HUES6 (cell line): ENCODE measurements around the gene COMMD4.
"Not testable (repeated sequence)": the region's sequence is repeated elsewhere in the genome, so short reads cannot be mapped to it uniquely, and the experiment has no call there.

Experiments used
- H3K27ac ChIP-seq: 2 replicates; pipeline ENCODE4 v1.7.0; 2013; ENCODE audit warnings: low read depth, mild to moderate bottlenecking, low read length, inconsistent platforms
- H3K27me3 ChIP-seq: 2 replicates; pipeline ENCODE4 v1.6.1; 2013; ENCODE audit warnings: low read length; ENCODE audit not compliant: control insufficient read depth, insufficient read depth
- H3K36me3 ChIP-seq: 2 replicates; pipeline ENCODE4 v1.6.1; 2013; ENCODE audit warnings: low read length; ENCODE audit not compliant: control insufficient read depth, insufficient read depth
- H3K4me1 ChIP-seq: 2 replicates; pipeline ENCODE4 v1.6.1; 2013; ENCODE audit warnings: low read length; ENCODE audit not compliant: control insufficient read depth, insufficient read depth
- H3K4me3 ChIP-seq: 2 replicates; pipeline ENCODE4 v1.5.1; 2013; ENCODE audit warnings: low read depth, low read length
- H3K9ac ChIP-seq: one replicate; pipeline ENCODE4 v1.6.1; 2013; ENCODE audit warnings: mild to moderate bottlenecking, low read length
- H3K9me3 ChIP-seq: 2 replicates; pipeline ENCODE4 v1.6.1; 2013; ENCODE audit warnings: low read depth, low read length; ENCODE audit not compliant: control insufficient read depth, insufficient read depth

The COMMD4 gene

DNA sequence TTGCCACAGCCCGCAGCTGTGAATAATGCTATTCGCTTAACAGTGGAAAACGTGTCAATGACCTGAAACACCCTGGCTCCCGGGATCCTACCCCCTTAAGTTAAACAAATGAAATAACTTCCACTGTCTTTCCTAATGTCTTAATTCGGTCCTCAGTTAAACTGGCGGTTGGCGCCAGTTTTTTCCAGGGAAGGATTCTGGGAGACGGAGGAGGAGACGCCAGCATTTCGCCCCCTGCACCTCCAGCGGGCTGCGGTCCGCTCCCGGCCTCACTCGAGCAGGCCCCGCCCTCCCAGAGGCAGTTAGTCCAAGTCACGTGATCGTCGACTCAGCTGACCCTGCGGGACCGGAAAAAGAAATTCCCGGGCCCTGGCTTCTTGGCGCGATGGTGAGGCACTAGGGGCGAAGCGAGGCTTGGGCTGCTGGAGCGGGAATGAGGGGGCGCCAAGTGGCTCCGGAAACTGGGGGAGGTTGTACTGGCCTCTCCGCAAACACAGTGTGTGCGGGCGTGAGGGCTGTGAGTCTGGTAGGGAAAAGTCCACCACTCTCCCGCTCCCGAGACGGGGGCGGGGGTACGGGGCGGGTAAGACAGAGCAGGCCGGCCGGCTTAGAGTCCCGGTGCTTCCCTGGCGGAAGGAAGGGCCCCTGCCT, at the start of gene COMMD4:
TSS of gene COMMD4 (plus strand) at position 359 of the 651 bp plus-strand sequence. CDS start at position 386, 27 bp downstream.
- peak within 1 kb of the TSS; percentile 88 for H3K9ac ChIP-seq
- no peaks in the 10 kb centered on the region for H3K27me3 ChIP-seq
- peak within 1 kb of the TSS; percentile 72; the same call in 1 of the 2 replicates for H3K27ac ChIP-seq
- peaks cover 20% of the 10 kb centered on the region for H3K36me3 ChIP-seq
- H3K9me3 ChIP-seq, result no peaks in the 10 kb centered on the region
- no peaks in the 10 kb centered on the region for H3K4me1 ChIP-seq
- H3K4me3 ChIP-seq, result peak within 1 kb of the TSS; percentile 95

- not testable (repeated sequence) for H3K36me3 ChIP-seq, H3K27me3 ChIP-seq, H3K4me3 ChIP-seq, H3K9ac ChIP-seq, H3K27ac ChIP-seq, H3K4me1 ChIP-seq, H3K9me3 ChIP-seq
Observed at GRCh38 chr15:75293660-75294059, 42.2 kb upstream of the COMMD4 start.

GRCh38 chr15:75298541-75299310, 37.1 kb upstream of the COMMD4 start:
- not testable (repeated sequence) for H3K27ac ChIP-seq, H3K27me3 ChIP-seq, H3K36me3 ChIP-seq, H3K9me3 ChIP-seq, H3K4me3 ChIP-seq, H3K9ac ChIP-seq, H3K4me1 ChIP-seq

- not testable (repeated sequence) for H3K27me3 ChIP-seq, H3K9ac ChIP-seq, H3K36me3 ChIP-seq, H3K4me1 ChIP-seq, H3K27ac ChIP-seq, H3K4me3 ChIP-seq, H3K9me3 ChIP-seq
Observed at GRCh38 chr15:75299311-75299688, 36.6 kb upstream of the COMMD4 start.

DNA sequence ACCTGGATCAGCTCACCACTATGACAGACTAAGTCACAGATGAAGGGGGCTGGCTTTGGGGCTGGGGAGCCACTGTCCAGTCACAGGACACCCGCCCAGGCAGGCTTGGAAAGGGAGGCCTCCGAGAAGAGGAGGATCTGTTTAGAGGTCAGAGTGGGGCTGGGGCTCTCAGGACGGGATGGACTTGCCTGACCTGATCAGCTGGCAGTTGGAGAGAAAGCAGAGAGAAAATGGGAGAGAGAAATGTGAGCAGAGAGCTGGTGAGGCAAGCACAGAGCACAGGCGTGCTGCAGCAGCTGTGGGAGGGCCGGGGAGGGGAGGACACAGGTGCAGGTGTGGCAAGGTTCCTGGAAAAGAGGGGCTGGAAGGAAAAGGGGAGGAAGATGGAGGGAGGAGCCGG, 35.8 kb upstream of the COMMD4 start:
- H3K9ac ChIP-seq, H3K27me3 ChIP-seq, H3K27ac ChIP-seq, H3K4me1 ChIP-seq, H3K4me3 ChIP-seq, H3K36me3 ChIP-seq, H3K9me3 ChIP-seq: not testable (repeated sequence)

DNA sequence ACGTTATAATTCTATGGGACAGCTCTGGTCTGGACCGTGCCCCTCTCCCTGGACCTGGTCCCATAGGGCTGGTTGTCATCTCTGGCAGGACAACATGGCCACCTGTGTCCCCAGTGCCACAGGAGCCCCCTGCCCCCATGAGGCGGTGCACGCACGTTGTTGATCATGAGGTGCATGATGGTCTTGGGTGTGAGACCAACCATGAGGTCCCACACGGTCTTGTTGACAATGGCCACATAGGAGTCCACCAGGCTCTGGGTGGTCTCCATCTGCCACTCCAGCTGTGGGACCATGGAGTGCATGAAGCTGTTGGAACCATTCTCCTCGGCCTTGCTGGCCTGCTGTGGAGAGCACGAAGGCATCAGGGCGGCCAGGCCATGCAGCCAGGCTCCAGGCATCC, 33.5 kb upstream of the COMMD4 start:
- no peak overlapping the region for H3K9ac ChIP-seq

DNA sequence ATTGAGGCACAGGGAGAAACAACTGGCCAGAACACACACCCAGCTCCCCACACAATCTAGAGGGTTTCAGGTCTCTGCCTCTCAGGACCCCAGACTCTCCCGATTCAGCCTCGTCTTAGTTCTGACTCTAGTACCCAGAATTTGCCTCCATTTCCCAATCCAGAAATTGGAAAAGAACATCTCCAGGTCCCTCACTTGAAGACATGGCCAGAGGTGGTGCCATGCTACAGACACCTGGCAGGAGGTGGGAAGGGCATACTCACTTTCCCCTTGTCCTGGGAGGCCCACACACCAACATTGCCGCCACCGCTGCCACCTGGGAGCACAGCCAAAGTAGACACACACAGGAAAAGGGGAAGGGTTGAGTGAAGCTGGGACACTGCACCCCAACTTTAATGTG, 33.1 kb upstream of the COMMD4 start:
- H3K4me3 ChIP-seq, H3K27ac ChIP-seq, H3K4me1 ChIP-seq, H3K36me3 ChIP-seq, H3K9ac ChIP-seq, H3K27me3 ChIP-seq, H3K9me3 ChIP-seq: not testable (repeated sequence)

More for the DNA sequence above, 33.5 kb upstream of the COMMD4 start:
- no peaks in the 10 kb centered on the region for H3K36me3 ChIP-seq
- no peak overlapping the region for H3K4me3 ChIP-seq
- no peaks in the 10 kb centered on the region for H3K27me3 ChIP-seq
- no peak overlapping the region for H3K27ac ChIP-seq
- no peaks in the 10 kb centered on the region for H3K4me1 ChIP-seq
- H3K9me3 ChIP-seq, result no peaks in the 10 kb centered on the region

DNA sequence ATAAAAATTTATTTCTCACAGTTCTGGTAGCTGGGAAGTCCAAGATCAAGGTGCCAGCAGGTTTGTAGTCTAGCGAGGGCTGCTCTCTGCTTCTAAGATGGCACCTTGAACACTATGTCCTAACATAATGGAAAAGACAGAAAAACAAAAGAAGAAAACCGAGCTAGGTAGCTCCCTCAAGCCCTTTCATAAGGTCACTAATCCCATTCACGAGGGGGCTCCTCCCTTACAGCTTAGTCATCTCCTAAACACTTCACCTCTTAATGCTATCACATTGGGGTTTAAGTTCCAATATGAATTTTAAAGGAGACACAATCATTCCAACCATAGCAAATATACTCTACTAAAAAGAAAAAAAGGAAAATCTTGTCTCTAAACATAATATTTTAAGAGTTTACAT, 29.7 kb upstream of the COMMD4 start:
- Histone ChIP-seq H3K27ac (no peak overlapping the region), H3K9ac (no peak overlapping the region), H3K27me3 (peaks cover 8% of the 10 kb centered on the region)

GRCh38 chr15:75307778-75308390, 28.0 kb upstream of the COMMD4 start:
- H3K36me3 ChIP-seq, result no peaks in the 10 kb centered on the region
- H3K27ac ChIP-seq, result no peak overlapping the region
- H3K27me3 ChIP-seq, result peaks cover 8% of the 10 kb centered on the region
- H3K9me3 ChIP-seq, result no peaks in the 10 kb centered on the region
- no peak overlapping the region for H3K9ac ChIP-seq
- H3K4me3 ChIP-seq, result no peak overlapping the region
- no peaks in the 10 kb centered on the region; the same call in 1 of the 2 replicates for H3K4me1 ChIP-seq

More for the DNA sequence above, 29.7 kb upstream of the COMMD4 start:
- Histone ChIP-seq H3K4me3 (no peak overlapping the region), H3K9me3 (no peaks in the 10 kb centered on the region), H3K36me3 (no peaks in the 10 kb centered on the region), H3K4me1 (no peaks in the 10 kb centered on the region; the same call in 1 of the 2 replicates)

- H3K9me3 ChIP-seq, result no peaks in the 10 kb centered on the region
- no peak overlapping the region for H3K4me3 ChIP-seq
- H3K9ac ChIP-seq, result no peak overlapping the region
- H3K27ac ChIP-seq, result no peak overlapping the region
- H3K27me3 ChIP-seq, result peaks cover 8% of the 10 kb centered on the region
- no peaks in the 10 kb centered on the region; the same call in 1 of the 2 replicates for H3K4me1 ChIP-seq
- no peaks in the 10 kb centered on the region for H3K36me3 ChIP-seq
Observed at GRCh38 chr15:75309711-75310110, 26.2 kb upstream of the COMMD4 start.

GRCh38 chr15:75312548-75312947, 23.3 kb upstream of the COMMD4 start:
- H3K4me1 ChIP-seq, H3K9me3 ChIP-seq, H3K27ac ChIP-seq, H3K9ac ChIP-seq, H3K36me3 ChIP-seq, H3K27me3 ChIP-seq, H3K4me3 ChIP-seq: not testable (repeated sequence)
